ENCODE measurements around the gene GET3. TPM values are rescaled to one million over a fixed set of nuclear protein-coding genes. Genes with fewer than 3 reads are reported as not detected.

The GET3 gene
- total and polyA plus RNA-seq, 2 of the 13 experiments (the other 11 are each of a cell fraction or from before 2014, with no cell fraction given) = 57.7 to 59.4 TPM

DNA sequence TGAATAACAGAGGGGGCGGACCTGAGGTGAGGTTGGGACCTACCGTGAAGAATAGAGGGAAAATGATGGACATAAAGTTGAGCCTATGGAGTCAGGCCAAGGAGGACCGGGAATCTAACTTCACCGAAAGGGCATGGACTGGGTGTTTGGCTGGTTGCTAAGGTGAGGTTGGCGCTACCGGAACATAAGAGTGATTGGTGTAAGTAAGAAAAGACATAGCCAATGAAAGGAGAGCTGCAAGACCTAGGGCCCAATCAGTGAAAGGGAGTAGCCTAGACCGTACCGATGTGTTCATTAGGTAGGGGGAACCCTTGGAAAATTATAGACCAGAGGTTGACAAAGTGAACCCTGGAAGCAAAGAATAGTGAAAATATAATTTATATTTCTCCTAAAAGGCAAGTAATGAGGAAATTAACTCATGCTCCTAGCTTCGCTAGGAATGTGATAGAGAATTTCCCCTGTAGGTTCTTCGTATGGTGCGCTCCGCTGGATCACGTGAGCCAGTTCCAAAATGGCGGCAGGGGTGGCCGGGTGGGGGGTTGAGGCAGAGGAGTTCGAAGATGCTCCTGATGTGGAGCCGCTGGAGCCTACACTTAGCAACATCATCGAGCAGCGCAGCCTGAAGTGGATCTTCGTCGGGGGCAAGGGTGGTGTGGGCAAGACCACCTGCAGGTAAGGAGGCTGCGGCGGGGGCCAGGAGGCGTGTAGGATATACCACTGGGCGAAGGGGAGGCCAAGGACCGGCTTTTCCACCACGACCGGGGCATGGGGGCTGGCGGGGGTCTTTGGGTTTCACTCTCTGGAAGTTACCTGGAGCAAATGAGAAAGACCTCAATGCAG lies at the start of gene GET3 (continued):
- TF ChIP-seq, protein P1, sequence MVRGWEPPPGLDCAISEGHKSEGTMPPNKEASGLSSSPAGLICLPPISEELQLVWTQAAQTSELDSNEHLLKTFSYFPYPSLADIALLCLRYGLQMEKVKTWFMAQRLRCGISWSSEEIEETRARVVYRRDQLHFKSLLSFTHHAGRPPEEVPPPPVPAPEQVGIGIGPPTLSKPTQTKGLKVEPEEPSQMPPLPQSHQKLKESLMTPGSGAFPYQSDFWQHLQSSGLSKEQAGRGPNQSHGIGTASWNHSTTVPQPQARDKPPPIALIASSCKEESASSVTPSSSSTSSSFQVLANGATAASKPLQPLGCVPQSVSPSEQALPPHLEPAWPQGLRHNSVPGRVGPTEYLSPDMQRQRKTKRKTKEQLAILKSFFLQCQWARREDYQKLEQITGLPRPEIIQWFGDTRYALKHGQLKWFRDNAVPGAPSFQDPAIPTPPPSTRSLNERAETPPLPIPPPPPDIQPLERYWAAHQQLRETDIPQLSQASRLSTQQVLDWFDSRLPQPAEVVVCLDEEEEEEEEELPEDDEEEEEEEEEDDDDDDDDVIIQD (CRISPR knock-in tag; IDR thresholded peaks at IDR 0.05; ENCODE audit: low read depth) = no peak
- TF ChIP-seq, protein P2, sequence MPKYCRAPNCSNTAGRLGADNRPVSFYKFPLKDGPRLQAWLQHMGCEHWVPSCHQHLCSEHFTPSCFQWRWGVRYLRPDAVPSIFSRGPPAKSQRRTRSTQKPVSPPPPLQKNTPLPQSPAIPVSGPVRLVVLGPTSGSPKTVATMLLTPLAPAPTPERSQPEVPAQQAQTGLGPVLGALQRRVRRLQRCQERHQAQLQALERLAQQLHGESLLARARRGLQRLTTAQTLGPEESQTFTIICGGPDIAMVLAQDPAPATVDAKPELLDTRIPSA (CRISPR knock-in tag; IDR thresholded peaks at IDR 0.05; ENCODE audit: borderline replicate concordance) = no peak
- peak; percentile 83 for TF ChIP-seq HDAC2 (CRISPR knock-in tag; IDR thresholded peaks at IDR 0.05)
- TF ChIP-seq ZSCAN31 (CRISPR knock-in tag; IDR thresholded peaks at IDR 0.05; ENCODE audit: low read depth) = no peak
- TF ChIP-seq CENPX (CRISPR knock-in tag; IDR thresholded peaks at IDR 0.05) = no peak
- peak; percentile 51; the same call in 1 of the 2 replicates for TF ChIP-seq KLF11 (CRISPR knock-in tag; IDR thresholded peaks at IDR 0.05)
- no peak for TF ChIP-seq KDM3A (CRISPR knock-in tag; IDR thresholded peaks at IDR 0.05; ENCODE audit: low read depth)
- TF ChIP-seq ZSCAN21 (CRISPR knock-in tag; IDR thresholded peaks at IDR 0.05; ENCODE audit: borderline replicate concordance) = peak; percentile 67
- no peak for TF ChIP-seq ZNF225 (CRISPR knock-in tag; IDR thresholded peaks at IDR 0.05)
- no peak for TF ChIP-seq PCBP1 (IDR thresholded peaks at IDR 0.05; ENCODE audit: borderline replicate concordance, low read depth, low read length)
- no peak for TF ChIP-seq SRSF4 (IDR thresholded peaks at IDR 0.05; ENCODE audit: low read depth, low read length, poor library complexity, severe bottlenecking)
- TF ChIP-seq ZNF749 (CRISPR knock-in tag; IDR thresholded peaks at IDR 0.05; ENCODE audit: borderline replicate concordance) = peak; percentile 85; the same call in 1 of the 2 replicates
- TF ChIP-seq HOXA9 (CRISPR knock-in tag; IDR thresholded peaks at IDR 0.05; ENCODE audit: borderline replicate concordance) = no peak
- TF ChIP-seq, protein P3, sequence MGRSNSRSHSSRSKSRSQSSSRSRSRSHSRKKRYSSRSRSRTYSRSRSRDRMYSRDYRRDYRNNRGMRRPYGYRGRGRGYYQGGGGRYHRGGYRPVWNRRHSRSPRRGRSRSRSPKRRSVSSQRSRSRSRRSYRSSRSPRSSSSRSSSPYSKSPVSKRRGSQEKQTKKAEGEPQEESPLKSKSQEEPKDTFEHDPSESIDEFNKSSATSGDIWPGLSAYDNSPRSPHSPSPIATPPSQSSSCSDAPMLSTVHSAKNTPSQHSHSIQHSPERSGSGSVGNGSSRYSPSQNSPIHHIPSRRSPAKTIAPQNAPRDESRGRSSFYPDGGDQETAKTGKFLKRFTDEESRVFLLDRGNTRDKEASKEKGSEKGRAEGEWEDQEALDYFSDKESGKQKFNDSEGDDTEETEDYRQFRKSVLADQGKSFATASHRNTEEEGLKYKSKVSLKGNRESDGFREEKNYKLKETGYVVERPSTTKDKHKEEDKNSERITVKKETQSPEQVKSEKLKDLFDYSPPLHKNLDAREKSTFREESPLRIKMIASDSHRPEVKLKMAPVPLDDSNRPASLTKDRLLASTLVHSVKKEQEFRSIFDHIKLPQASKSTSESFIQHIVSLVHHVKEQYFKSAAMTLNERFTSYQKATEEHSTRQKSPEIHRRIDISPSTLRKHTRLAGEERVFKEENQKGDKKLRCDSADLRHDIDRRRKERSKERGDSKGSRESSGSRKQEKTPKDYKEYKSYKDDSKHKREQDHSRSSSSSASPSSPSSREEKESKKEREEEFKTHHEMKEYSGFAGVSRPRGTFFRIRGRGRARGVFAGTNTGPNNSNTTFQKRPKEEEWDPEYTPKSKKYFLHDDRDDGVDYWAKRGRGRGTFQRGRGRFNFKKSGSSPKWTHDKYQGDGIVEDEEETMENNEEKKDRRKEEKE (IDR thresholded peaks at IDR 0.05) = no peak
- peak; percentile 78 for TF ChIP-seq POLR2G (IDR thresholded peaks at IDR 0.05; ENCODE audit: low read depth, low read length)
- TF ChIP-seq, protein P4, sequence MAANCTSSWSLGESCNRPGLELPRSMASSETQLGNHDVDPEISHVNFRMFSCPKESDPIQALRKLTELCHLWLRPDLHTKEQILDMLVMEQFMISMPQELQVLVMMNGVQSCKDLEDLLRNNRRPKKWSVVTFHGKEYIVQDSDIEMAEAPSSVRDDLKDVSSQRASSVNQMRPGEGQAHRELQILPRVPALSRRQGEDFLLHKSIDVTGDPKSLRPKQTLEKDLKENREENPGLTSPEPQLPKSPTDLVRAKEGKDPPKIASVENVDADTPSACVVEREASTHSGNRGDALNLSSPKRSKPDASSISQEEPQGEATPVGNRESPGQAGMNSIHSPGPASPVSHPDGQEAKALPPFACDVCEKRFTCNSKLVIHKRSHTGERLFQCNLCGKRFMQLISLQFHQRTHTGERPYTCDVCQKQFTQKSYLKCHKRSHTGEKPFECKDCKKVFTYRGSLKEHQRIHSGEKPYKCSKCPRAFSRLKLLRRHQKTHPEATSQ (CRISPR knock-in tag; IDR thresholded peaks at IDR 0.05; ENCODE audit: borderline replicate concordance) = no peak
- TF ChIP-seq HNRNPL (IDR thresholded peaks at IDR 0.05; ENCODE audit: low read depth, low read length) = no peak
- no peak for TF ChIP-seq ATAD3A (CRISPR knock-in tag; IDR thresholded peaks at IDR 0.05)
- no peak for TF ChIP-seq ELF3 (CRISPR knock-in tag; IDR thresholded peaks at IDR 0.05)
- TF ChIP-seq ZNF382 (CRISPR knock-in tag; IDR thresholded peaks at IDR 0.05; ENCODE audit: borderline replicate concordance) = no peak
- no peak for TF ChIP-seq ZNF567 (CRISPR knock-in tag; IDR thresholded peaks at IDR 0.05; ENCODE audit: borderline replicate concordance)
- peak; percentile 76 for TF ChIP-seq GABPB1 (CRISPR knock-in tag; IDR thresholded peaks at IDR 0.05)
- no peak for TF ChIP-seq ZNF589 (CRISPR knock-in tag; conservative IDR thresholded peaks at IDR 0.05)
- no peak for TF ChIP-seq RXRB (CRISPR knock-in tag; IDR thresholded peaks at IDR 0.05; ENCODE audit: borderline replicate concordance)

Measured in HepG2 (cell line).